ES-I3 (cell line): Measurements from ENCODE around the gene DPEP3.
"Not testable (repeated sequence)": the region's sequence is repeated elsewhere in the genome, so short reads cannot be mapped to it uniquely, and the experiment has no call there.

Experiments
- H3K36me3 ChIP-seq: 2 replicates; pipeline ENCODE4 v1.6.1; 2013; ENCODE audit warnings: mild to moderate bottlenecking, low read length, control low read depth, moderate library complexity; ENCODE audit not compliant: insufficient read depth
- H3K4me1 ChIP-seq: 2 replicates; pipeline ENCODE4 v1.6.1; 2013; ENCODE audit warnings: mild to moderate bottlenecking, control low read depth, low read length; ENCODE audit not compliant: insufficient read depth
- H3K9ac ChIP-seq: 2 replicates; pipeline ENCODE4 v1.6.1; 2013; ENCODE audit warnings: low read depth, mild to moderate bottlenecking, low read length, moderate library complexity
- H3K9me3 ChIP-seq: 2 replicates; pipeline ENCODE4 v1.6.1; 2013; ENCODE audit warnings: mild to moderate bottlenecking, low read length, moderate library complexity; ENCODE audit not compliant: control insufficient read depth, insufficient read depth

DPEP3 gene

DNA sequence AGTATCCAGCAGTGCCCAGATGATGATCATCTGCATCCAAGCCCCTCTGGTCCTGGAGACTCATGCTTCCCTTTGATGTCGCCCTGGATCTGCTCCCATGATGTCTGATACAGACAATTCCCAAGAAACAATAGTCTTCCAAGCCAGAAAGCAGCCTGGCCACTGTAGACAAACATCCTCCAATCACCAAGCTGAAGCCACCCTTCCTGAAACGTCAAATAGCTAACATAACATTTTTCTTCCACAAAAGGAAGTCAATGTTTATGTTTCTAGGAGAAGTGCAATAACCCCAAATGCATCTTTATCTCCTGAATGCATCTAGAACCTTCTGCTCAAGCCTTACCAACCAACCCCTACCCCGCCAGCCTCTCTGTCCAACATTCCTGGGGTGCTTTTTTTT is 20.2 kb upstream of the DPEP3 start:
- Histone ChIP-seq H3K9ac (no peak overlapping the region), H3K9me3 (no peaks in the 10 kb centered on the region), H3K36me3 (no peaks in the 10 kb centered on the region), H3K4me1 (peaks cover under 1% of the 10 kb centered on the region; the same call in 1 of the 2 replicates)

GRCh38 chr16:67999985-68000384 is 19.7 kb upstream of the DPEP3 start:
- Histone ChIP-seq H3K9ac (no peak overlapping the region), H3K36me3 (no peaks in the 10 kb centered on the region), H3K9me3 (no peaks in the 10 kb centered on the region), H3K4me1 (no peaks in the 10 kb centered on the region; the same call in 1 of the 2 replicates)

DNA sequence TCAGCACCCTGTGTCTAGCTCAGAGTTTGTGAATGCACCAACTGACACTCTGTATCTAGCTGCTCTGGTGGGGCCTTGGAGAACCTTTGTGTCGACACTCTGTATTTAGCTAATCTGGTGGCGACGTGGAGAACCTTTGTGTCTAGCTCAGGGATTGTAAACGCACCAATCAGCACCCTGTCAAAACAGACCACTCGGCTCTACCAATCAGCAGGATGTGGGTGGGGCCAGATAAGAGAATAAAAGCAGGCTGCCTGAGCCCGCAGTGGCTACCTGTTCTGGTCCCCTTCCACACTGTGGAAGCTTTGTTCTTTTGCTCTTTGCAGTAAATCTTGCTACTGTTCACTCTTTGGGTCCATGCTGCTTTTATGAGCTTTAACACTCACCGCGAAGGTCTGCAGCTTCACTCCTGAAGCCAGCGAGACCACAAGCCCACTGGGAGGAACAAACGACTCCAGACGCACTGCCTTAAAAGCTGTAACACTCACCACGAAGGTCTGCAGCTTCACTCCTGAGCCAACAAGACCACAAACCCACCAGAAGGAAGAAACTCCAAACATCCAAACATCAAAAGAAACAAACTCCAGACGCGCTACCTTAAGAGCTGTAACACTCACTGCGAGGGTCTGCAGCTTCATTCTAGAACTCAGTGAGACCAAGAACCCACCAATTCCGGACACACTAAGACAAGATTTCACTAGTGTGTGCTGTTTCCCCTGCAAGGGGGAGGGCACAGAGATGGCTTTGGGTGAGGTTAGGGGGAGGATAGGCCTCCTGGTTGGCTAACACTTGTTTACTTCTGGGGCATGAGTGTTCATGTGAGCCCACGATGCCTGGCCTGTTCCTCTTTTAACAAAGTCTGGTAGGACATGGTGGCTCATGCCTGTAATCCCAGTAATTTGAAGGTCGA is 18.7 kb upstream of the DPEP3 start, which contains the start of gene DPEP2:
TSS of gene DPEP2 (minus strand) at position 706 of the 910 bp plus-strand sequence. CDS start 6,272 bp downstream, outside the sequence.
- H3K9me3 ChIP-seq, H3K9ac ChIP-seq, H3K36me3 ChIP-seq, H3K4me1 ChIP-seq: not testable (repeated sequence)

GRCh38 chr16:67998231-67998778 is 18.0 kb upstream of the DPEP3 start:
- not testable (repeated sequence) for H3K9ac ChIP-seq, H3K36me3 ChIP-seq, H3K4me1 ChIP-seq, H3K9me3 ChIP-seq

- H3K9me3 ChIP-seq = no peaks in the 10 kb centered on the region
- no peaks in the 10 kb centered on the region for H3K36me3 ChIP-seq
- no peak overlapping the region for H3K9ac ChIP-seq
- peaks cover 3% of the 10 kb centered on the region; the same call in 1 of the 2 replicates for H3K4me1 ChIP-seq
Observed at GRCh38 chr16:67996666-67997065, 16.4 kb upstream of the DPEP3 start.

DNA sequence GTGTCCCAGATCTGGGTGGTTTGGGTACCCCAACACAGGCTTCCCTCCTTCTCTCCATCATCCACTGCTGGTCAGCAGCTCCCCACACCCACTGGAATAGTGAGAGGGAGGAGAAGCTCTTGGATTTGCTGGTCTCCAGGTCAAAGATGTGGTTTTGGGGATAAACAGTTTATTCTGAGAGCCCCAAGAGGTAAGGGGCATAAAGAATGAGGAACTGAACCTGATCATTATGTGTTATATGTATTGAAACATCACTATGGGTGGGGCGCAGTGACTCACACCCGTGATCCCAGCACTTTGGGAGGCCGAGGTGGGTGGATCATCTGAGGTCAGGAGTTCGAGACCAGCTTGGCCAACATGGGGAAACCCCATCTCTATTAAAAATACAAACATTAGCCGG is 15.1 kb upstream of the DPEP3 start:
- Histone ChIP-seq H3K9ac (no peak overlapping the region), H3K4me1 (peaks cover 3% of the 10 kb centered on the region; the same call in 1 of the 2 replicates), H3K36me3 (no peaks in the 10 kb centered on the region), H3K9me3 (no peaks in the 10 kb centered on the region)

DNA sequence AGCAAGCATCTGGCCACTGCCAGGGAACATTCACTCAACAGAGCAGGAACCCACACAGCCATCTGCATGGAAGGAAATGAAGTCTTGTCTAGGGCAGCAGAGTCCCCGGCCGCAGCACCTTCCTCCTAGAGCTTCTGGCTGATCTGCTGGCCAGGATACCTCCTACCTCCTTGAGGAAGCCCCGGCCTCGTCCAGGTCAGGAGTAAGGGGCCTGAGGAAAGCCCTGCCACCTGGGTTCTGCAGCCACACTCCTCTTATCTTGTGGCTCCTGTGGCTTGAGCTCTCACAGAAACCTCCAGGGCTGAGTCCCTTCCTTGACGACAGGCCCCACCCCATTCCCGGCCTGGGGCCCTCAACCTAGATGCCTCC is 13.7 kb upstream of the DPEP3 start:
- not testable (repeated sequence) for H3K9me3 ChIP-seq, H3K36me3 ChIP-seq, H3K4me1 ChIP-seq, H3K9ac ChIP-seq

- Histone ChIP-seq H3K36me3 (no peaks in the 10 kb centered on the region), H3K4me1 (peaks cover 3% of the 10 kb centered on the region; the same call in 1 of the 2 replicates), H3K9ac (peak overlapping the region; percentile 22; the same call in 1 of the 2 replicates), H3K9me3 (no peaks in the 10 kb centered on the region)
Observed at GRCh38 chr16:67993207-67994039, 13.1 kb upstream of the DPEP3 start.

DNA sequence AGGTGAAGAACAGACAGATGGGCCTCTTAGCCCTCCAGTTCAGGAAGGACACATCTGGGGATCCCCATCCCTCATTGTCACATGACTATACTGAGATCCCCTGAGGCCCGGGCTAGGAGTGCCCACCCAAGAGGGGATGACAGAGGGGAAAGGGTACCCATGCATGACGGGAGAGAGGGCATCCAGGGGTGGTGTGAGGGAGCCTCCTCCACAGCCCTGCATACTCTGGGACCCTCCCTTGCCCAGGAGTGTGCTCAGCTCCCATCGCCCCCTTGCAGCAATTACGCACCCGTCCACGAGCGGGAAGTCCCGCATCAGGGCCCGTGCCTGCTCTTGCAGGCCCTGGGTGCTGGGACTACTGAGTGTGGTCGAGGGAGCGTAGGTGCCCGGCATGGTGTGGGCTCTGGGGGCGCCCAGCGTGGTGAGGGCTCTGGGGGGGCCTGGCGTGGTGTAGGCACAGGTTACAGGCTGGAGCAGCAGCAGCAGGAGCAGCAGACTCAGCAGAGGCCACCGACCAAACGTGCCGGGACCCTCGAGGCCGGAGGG is 12.4 kb upstream of the DPEP3 start:
- Histone ChIP-seq H3K36me3 (no peaks in the 10 kb centered on the region), H3K9ac (no peak overlapping the region), H3K4me1 (peaks cover 3% of the 10 kb centered on the region; the same call in 1 of the 2 replicates), H3K9me3 (no peaks in the 10 kb centered on the region)

DNA sequence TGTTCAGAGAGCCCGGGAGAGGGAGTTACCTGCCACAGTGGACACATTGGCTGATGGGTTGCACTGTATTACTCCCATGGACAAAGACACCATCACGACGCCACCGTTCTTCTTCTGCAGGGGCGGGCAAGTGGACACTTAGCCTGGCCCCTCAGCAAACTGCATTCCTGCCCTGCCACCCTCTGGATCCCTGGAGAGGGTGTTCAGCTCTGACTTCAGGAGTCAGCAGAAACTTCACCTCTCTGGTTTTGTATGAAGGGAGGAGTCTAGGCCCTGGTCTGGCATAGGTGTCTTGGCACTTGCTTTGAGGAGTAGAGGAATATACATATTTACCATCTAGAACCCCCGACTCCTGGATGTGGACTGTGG is 9.7 kb upstream of the DPEP3 start:
- peaks cover 3% of the 10 kb centered on the region; the same call in 1 of the 2 replicates for H3K4me1 ChIP-seq
- no peak overlapping the region for H3K9ac ChIP-seq
- H3K9me3 ChIP-seq = no peaks in the 10 kb centered on the region
- no peaks in the 10 kb centered on the region for H3K36me3 ChIP-seq

DNA sequence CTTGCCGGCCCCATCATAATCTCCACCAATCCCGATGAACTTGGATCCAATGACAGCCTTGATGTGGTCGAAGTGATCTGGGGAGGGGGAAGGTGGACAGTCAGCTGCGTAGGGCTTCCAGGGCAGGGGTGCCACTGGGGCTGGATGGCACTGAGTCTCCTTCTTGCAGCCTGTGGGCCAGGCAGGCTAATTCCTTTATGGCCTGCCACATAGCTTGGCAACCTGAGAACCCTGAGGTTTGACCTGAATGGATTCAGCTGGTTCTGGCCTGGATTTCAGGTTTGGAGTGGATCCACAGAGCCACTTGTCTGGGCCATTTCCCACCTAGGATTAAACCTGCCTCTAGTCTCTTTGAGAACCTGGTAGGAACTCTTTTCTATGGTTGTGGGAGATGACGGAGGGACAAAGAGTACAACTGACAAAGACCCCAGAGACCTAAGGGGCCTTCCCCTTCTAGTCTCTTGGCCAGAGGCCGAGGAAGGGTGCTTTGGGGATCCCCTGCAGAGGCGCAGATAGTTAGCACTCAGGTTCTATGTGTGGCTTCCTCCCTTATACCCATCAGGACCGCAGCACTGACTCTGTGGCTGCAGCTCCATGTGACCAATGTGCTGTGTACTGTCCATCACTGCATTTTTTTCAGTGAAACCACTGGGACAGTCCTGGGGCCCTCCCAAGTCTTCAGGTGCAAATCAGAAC is 9.2 kb upstream of the DPEP3 start:
- Histone ChIP-seq H3K9ac (no peak overlapping the region), H3K36me3 (no peaks in the 10 kb centered on the region), H3K4me1 (peaks cover 3% of the 10 kb centered on the region; the same call in 1 of the 2 replicates), H3K9me3 (no peaks in the 10 kb centered on the region)

DNA sequence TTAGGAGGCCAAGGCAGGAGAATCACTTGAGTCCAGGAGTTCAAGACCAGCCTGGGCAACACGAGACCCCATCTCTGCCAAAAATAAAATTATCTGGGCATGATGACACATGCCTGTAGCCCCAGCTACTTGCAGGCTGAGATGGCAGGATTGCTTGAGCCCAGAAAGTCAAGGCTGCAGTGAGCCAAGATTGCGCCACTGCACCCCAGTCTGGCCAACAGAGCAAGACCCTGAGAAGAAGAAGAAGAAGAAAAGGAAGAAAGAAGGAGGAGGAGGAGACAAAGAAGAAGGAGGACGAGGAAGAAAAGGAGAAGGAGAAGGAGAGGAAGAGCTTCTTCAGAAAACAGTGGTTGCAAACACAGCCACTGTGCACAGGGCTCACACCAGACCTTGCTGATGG is 8.4 kb upstream of the DPEP3 start:
- H3K9ac ChIP-seq = no peak overlapping the region
- H3K36me3 ChIP-seq = no peaks in the 10 kb centered on the region
- H3K4me1 ChIP-seq = peaks cover 3% of the 10 kb centered on the region
- H3K9me3 ChIP-seq = no peaks in the 10 kb centered on the region

GRCh38 chr16:67987460-67988160 is 7.3 kb upstream of the DPEP3 start:
- H3K9ac ChIP-seq = no peak overlapping the region
- H3K9me3 ChIP-seq = no peaks in the 10 kb centered on the region
- H3K4me1 ChIP-seq = peaks cover 4% of the 10 kb centered on the region
- no peaks in the 10 kb centered on the region for H3K36me3 ChIP-seq
